Ectodermal cell (in vitro differentiated cells): Measurements from ENCODE around the gene DOCK2.

Source experiments
- H3K27ac ChIP-seq: 2 replicates; pipeline ENCODE4 v1.7.0; 2013; ENCODE audit warnings: mild to moderate bottlenecking, low read depth, low read length; ENCODE audit not compliant: insufficient read depth, poor library complexity, severe bottlenecking
- H3K27me3 ChIP-seq: 2 replicates; pipeline ENCODE4 v1.7.0; 2013; ENCODE audit warnings: mild to moderate bottlenecking, low read length; ENCODE audit not compliant: insufficient read depth, control insufficient read depth, poor library complexity, severe bottlenecking
- H3K36me3 ChIP-seq: one replicate; pipeline ENCODE4 v1.7.0; 2013; ENCODE audit warnings: low read length; ENCODE audit not compliant: control insufficient read depth, insufficient read depth
- H3K4me1 ChIP-seq: one replicate; pipeline ENCODE4 v1.7.0; 2013; ENCODE audit warnings: low read length; ENCODE audit not compliant: control insufficient read depth, insufficient read depth
- H3K4me3 ChIP-seq: 2 replicates; pipeline ENCODE4 v1.7.0; 2013; ENCODE audit warnings: low read depth, low read length, control low read depth; ENCODE audit not compliant: insufficient read depth
- H3K9me3 ChIP-seq: 2 replicates; pipeline ENCODE4 v1.7.0; 2013; ENCODE audit warnings: mild to moderate bottlenecking, low read length, moderate library complexity; ENCODE audit not compliant: control insufficient read depth
- WGBS, 2 experiments: methylation state at CpG; one replicate each; pipeline ENCODE4 v1.1.7; 2013; ENCODE audit warnings: missing lambda C conversion rate in 2 of 2; 5-methylcytosine and 5-hydroxymethylcytosine counted together

Gene DOCK2

GRCh38 chr5:170055606-170056005, 418.5 kb downstream of the DOCK2 start:
- WGBS, 2 experiments = 92 to 94% methylated on average over 2 of the region's 2 CpGs
- H3K4me3 ChIP-seq = no peak overlapping the region
- no peak overlapping the region for H3K27ac ChIP-seq
- no peaks in the 10 kb centered on the region for H3K4me1 ChIP-seq
- no peaks in the 10 kb centered on the region for H3K36me3 ChIP-seq
- H3K27me3 ChIP-seq = no peaks in the 10 kb centered on the region
- no peaks in the 10 kb centered on the region for H3K9me3 ChIP-seq

DNA sequence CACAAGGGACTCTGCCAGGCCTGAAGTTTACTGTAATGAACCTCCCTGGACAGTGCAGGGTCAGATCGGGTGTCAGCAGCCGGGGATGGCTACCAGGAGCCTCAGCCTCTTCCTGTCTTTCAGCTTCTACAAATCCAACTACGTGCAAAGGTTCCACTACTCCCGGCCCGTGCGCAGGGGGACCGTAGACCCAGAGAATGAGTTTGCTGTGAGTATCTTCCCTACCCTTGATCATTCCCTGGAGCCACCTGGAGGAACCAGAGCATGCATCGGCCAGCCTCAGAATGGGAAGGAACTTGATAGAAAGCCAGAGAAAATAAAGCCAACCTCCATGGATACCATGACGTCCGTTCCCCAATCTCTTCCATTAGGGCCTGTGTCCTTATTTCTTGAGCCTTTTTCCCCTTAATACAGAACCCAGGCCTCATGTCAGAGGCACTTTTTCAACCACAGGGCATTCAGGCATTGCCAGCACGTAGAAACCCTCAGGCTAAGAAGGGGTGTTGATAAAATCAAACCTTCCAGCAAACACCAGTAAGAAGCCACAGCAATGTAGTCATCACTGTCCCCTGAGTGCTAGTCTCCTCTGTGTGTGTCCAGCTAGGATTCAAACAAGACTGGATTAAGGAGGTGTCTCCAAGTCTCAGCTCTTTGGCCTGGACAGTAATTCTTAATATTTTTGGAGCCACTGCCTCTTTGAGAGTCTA, 419.6 kb downstream of the DOCK2 start:
- H3K27me3 ChIP-seq = no peaks in the 10 kb centered on the region
- no peaks in the 10 kb centered on the region for H3K36me3 ChIP-seq
- H3K4me1 ChIP-seq = no peaks in the 10 kb centered on the region
- no peaks in the 10 kb centered on the region for H3K9me3 ChIP-seq
- H3K27ac ChIP-seq = no peak overlapping the region
- WGBS, 2 experiments = 88 to 94% methylated on average over 11 of the region's 11 CpGs
- H3K4me3 ChIP-seq = no peak overlapping the region

DNA sequence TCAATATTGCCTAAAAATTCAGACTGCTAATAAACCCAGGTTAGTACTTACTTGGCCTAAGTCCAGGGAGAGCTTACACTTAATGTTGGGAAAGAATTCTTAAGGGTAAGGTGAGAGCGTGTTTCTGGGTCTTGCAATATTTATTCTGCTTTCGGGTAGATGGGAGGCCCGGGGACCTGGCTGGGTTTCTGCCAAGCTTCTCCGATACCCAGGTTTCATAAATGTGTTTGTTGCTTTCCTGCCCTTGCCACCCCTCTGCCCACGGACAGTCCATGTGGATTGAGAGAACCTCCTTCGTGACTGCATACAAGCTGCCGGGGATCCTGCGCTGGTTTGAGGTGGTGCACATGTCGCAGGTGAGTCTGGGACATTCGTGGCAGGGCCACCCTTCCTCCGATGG, 420.2 kb downstream of the DOCK2 start:
- no peaks in the 10 kb centered on the region for H3K9me3 ChIP-seq
- no peaks in the 10 kb centered on the region for H3K4me1 ChIP-seq
- H3K36me3 ChIP-seq = no peaks in the 10 kb centered on the region
- no peaks in the 10 kb centered on the region for H3K27me3 ChIP-seq
- H3K27ac ChIP-seq = no peak overlapping the region
- 94 to 95% methylated on average over 11 of the region's 11 CpGs for WGBS, 2 experiments
- H3K4me3 ChIP-seq = no peak overlapping the region

DNA sequence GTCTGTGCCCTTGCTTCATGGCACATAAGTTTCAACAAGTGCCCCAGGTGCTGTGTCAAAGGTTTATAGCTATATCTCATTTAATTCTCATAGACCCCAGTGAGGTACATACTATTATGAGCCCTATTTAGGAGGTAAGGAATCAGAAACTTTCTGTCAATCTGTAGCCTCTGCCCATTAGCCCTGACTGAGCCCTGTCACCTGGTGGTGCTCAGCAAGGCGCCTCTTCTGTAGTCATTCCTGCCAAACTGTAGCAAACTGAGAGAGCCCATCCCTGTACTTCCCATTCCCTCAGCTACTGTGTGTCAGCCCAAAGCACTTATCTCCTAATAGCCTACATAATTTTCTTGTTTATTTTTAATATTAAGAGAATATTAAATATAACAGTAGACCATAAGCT, 422.1 kb downstream of the DOCK2 start:
- Histone ChIP-seq H3K27me3 (no peaks in the 10 kb centered on the region), H3K4me1 (no peaks in the 10 kb centered on the region), H3K27ac (no peak overlapping the region), H3K9me3 (no peaks in the 10 kb centered on the region), H3K4me3 (no peak overlapping the region), H3K36me3 (no peaks in the 10 kb centered on the region)
- 94 to 96% methylated on average over 1 of the region's 1 CpG for WGBS, 2 experiments

- no peak overlapping the region for H3K4me3 ChIP-seq
- H3K4me1 ChIP-seq = no peaks in the 10 kb centered on the region
- no peaks in the 10 kb centered on the region for H3K9me3 ChIP-seq
- no peaks in the 10 kb centered on the region for H3K36me3 ChIP-seq
- no peak overlapping the region for H3K27ac ChIP-seq
- H3K27me3 ChIP-seq = no peaks in the 10 kb centered on the region
These were observed 430.1 kb downstream of the DOCK2 start for GRCh38 chr5:170067152-170067551.

DNA sequence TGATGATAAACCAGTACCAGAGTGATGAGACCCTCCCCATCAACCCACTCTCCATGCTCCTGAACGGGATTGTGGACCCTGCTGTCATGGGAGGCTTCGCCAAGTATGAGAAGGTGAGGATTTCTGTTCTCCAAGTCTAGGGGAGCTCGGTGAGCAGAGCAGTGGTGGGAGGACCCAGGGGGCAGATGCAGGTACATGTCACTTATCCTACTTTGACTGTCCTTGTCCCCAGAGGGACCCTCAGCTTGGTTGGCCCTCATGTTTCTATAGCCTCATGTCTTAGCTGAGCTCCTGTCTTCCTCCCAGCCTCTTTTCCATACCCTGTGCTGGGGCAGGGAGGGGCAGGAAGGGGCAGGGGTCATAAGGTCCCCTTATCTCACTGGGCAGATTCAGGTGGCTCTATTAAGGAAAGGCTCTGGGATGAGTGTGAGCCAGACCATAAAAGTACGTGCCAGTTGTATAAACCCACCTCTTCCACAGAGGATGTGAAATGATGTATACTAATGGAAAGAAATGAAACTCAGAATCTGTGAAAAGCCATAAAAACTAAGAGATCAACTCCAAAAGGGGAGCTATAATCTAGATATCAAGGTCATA, 430.6 kb downstream of the DOCK2 start:
- Histone ChIP-seq H3K9me3 (no peaks in the 10 kb centered on the region), H3K27ac (no peak overlapping the region), H3K4me1 (no peaks in the 10 kb centered on the region), H3K36me3 (no peaks in the 10 kb centered on the region), H3K4me3 (no peak overlapping the region), H3K27me3 (no peaks in the 10 kb centered on the region)
- WGBS, 2 experiments = 91 to 98% methylated on average over 4 of the region's 4 CpGs

DNA sequence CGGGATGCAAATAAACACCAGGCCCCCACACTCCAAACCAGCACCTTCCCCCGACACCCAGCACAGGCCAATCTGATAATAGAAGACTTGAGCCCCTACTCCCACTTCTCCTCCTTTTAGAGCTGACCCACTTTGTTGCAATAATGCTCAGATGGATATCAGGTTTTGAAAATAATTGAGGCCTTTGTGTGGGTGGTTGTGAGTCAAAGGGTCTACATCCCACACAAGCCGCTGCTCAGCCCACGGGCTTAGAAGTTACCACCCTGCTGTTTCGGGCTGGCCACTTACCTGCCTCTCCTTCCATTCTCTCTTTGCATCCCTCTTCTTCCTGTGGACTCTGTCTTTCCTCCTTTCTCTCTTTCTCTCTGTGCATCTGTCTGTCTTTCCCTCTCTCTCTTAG, 432.4 kb downstream of the DOCK2 start:
- WGBS, 2 experiments = 85 to 93% methylated on average over 5 of the region's 5 CpGs
- Histone ChIP-seq H3K9me3 (no peaks in the 10 kb centered on the region), H3K36me3 (no peaks in the 10 kb centered on the region), H3K4me3 (no peak overlapping the region), H3K4me1 (no peaks in the 10 kb centered on the region), H3K27me3 (no peaks in the 10 kb centered on the region), H3K27ac (no peak overlapping the region)

GRCh38 chr5:170070556-170071412, 433.7 kb downstream of the DOCK2 start:
- H3K9me3 ChIP-seq = no peaks in the 10 kb centered on the region
- WGBS, 2 experiments = 39 to 40% methylated on average over 14 of the region's 14 CpGs
- no peaks in the 10 kb centered on the region for H3K36me3 ChIP-seq
- no peak overlapping the region for H3K4me3 ChIP-seq
- H3K27ac ChIP-seq = no peak overlapping the region
- no peaks in the 10 kb centered on the region for H3K27me3 ChIP-seq
- no peaks in the 10 kb centered on the region for H3K4me1 ChIP-seq

GRCh38 chr5:170071748-170072147, 434.7 kb downstream of the DOCK2 start:
- H3K4me1 ChIP-seq = no peaks in the 10 kb centered on the region
- H3K9me3 ChIP-seq = no peaks in the 10 kb centered on the region
- no peak overlapping the region for H3K4me3 ChIP-seq
- H3K27me3 ChIP-seq = no peaks in the 10 kb centered on the region
- H3K27ac ChIP-seq = no peak overlapping the region
- 80 to 100% methylated on average over 1 of the region's 2 CpGs for WGBS, 2 experiments
- no peaks in the 10 kb centered on the region for H3K36me3 ChIP-seq

- no peaks in the 10 kb centered on the region for H3K9me3 ChIP-seq
- H3K4me3 ChIP-seq = no peak overlapping the region
- WGBS, 2 experiments = 87 to 94% methylated on average over 7 of the region's 7 CpGs
These were observed 438.6 kb downstream of the DOCK2 start for GRCh38 chr5:170075696-170076095.

More at GRCh38 chr5:170075696-170076095, 438.6 kb downstream of the DOCK2 start:
- H3K36me3 ChIP-seq = no peaks in the 10 kb centered on the region
- H3K4me1 ChIP-seq = no peaks in the 10 kb centered on the region
- H3K27ac ChIP-seq = no peak overlapping the region
- no peaks in the 10 kb centered on the region for H3K27me3 ChIP-seq
